Measurements from ENCODE around the gene MRPS9. TPM values are rescaled to one million over a fixed set of nuclear protein-coding genes. Genes with fewer than 3 reads are reported as not detected.

Gene MRPS9
- total RNA-seq, 1 experiment from 2014 or later = 49.7 TPM

DNA sequence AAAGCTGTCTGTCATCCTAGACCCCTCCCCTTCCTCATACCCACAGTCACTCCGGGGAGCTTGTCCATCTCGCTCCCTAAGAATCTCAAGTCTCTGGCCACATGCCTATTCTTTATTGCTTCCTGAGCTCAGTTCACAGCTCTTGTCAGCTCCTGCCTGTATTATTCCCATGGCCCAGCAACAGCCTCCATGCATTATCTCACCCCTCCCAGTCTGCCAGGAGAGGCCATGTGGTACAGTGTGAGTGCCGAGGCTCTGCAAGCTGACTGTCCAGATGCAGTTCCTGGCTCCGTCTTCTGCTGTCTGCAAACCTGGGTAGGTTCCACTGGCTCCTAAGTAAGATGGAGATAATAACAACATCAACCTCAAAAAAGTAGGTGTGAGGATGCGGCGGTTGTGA lies 79.7 kb downstream of the MRPS9 start:
- Histone ChIP-seq H3K27me3 (ENCODE audit: insufficient read depth, low read length) (no peaks in the 10 kb centered on the region), H3K4me1 (ENCODE audit: control insufficient read depth in 1 of 2, insufficient read depth in 2 of 2, low read length in 2 of 2) (no peaks in the 10 kb centered on the region), H3K4me2 (ENCODE audit: low read length) (no peak overlapping the region), H3K9ac (ENCODE audit: low read length) (no peak overlapping the region), H3K9me2 (ENCODE audit: insufficient read depth) (no peaks in the 10 kb centered on the region), H3K4me3 (replicated peaks in 1 of 2; ENCODE audit: low read depth in 1 of 2, low read length in 2 of 2) (no peak overlapping the region), H4K20me1 (ENCODE audit: insufficient read depth) (no peaks in the 10 kb centered on the region), H3K79me2 (ENCODE audit: insufficient read depth, low read length) (no peaks in the 10 kb centered on the region), H3K9me3 (ENCODE audit: control insufficient read depth in 1 of 2, insufficient read depth in 1 of 2, low read depth in 1 of 2, low read length in 2 of 2) (no peaks in the 10 kb centered on the region), H3K36me3 (ENCODE audit: control insufficient read depth in 1 of 2, insufficient read depth in 2 of 2, low read length in 2 of 2) (no peaks in the 10 kb centered on the region), H2AFZ (ENCODE audit: low read depth, low read length, poor library complexity, severe bottlenecking) (no peak overlapping the region), H3K27ac (ENCODE audit: low read depth, low read length) (no peak overlapping the region)
- no TSS peak for BruUV-seq (replicated peaks)
- no peak for DNase-seq (ENCODE audit: low read depth, low spot score)
- intact Hi-C loops (cut with micrococcal nuclease) = loop anchor here (10.0 kb wide), 1 partner anchor 427 kb away; no protein-coding TSS in a partner anchor
- TF ChIP-seq SIN3A (IDR thresholded peaks at IDR 0.05; ENCODE audit: low read depth) = no peak
- no peak for TF ChIP-seq POLR2A (IDR thresholded peaks at IDR 0.05; ENCODE audit: borderline replicate concordance, extremely low read depth, insufficient read depth, insufficient read length)
- no peak for TF ChIP-seq SP1 (IDR thresholded peaks at IDR 0.05; ENCODE audit: low read depth)
- TF ChIP-seq, protein P1, sequence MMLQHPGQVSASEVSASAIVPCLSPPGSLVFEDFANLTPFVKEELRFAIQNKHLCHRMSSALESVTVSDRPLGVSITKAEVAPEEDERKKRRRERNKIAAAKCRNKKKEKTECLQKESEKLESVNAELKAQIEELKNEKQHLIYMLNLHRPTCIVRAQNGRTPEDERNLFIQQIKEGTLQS (IDR thresholded peaks at IDR 0.05) = no peak
- TF ChIP-seq YY1 (IDR thresholded peaks at IDR 0.05; ENCODE audit: extremely low read depth, insufficient replicate concordance, low read depth, low read length) = no peak
- TF ChIP-seq EGR1 (IDR thresholded peaks at IDR 0.05; ENCODE audit: low read depth) = no peak
- no peak for TF ChIP-seq TCF7L2 (IDR thresholded peaks at IDR 0.05; ENCODE audit: borderline replicate concordance, extremely low read depth, insufficient read depth, insufficient read length)
- TF ChIP-seq REST (IDR thresholded peaks at IDR 0.05; ENCODE audit: low read depth) = no peak
- TF ChIP-seq ZBTB33 (IDR thresholded peaks at IDR 0.05; ENCODE audit: extremely low read depth, insufficient replicate concordance, low read length) = no peak
- TF ChIP-seq MAX (IDR thresholded peaks at IDR 0.05) = no peak
- TF ChIP-seq SRF (IDR thresholded peaks at IDR 0.05; ENCODE audit: low read depth) = no peak
- TF ChIP-seq EZH2 (IDR thresholded peaks at IDR 0.05) = no peak
- no peak for TF ChIP-seq EZH2phosphoT487 (IDR thresholded peaks at IDR 0.05; ENCODE audit: borderline replicate concordance)
- no peak for TF ChIP-seq ZNF274 (IDR thresholded peaks at IDR 0.05; ENCODE audit: low read depth, low read length)
- TF ChIP-seq JUND (IDR thresholded peaks at IDR 0.05) = no peak
- no peak for TF ChIP-seq ZFX (IDR thresholded peaks at IDR 0.05)
- TF ChIP-seq ELF1 (IDR thresholded peaks at IDR 0.05; ENCODE audit: borderline replicate concordance, low read depth) = no peak
- TF ChIP-seq, protein P2, sequence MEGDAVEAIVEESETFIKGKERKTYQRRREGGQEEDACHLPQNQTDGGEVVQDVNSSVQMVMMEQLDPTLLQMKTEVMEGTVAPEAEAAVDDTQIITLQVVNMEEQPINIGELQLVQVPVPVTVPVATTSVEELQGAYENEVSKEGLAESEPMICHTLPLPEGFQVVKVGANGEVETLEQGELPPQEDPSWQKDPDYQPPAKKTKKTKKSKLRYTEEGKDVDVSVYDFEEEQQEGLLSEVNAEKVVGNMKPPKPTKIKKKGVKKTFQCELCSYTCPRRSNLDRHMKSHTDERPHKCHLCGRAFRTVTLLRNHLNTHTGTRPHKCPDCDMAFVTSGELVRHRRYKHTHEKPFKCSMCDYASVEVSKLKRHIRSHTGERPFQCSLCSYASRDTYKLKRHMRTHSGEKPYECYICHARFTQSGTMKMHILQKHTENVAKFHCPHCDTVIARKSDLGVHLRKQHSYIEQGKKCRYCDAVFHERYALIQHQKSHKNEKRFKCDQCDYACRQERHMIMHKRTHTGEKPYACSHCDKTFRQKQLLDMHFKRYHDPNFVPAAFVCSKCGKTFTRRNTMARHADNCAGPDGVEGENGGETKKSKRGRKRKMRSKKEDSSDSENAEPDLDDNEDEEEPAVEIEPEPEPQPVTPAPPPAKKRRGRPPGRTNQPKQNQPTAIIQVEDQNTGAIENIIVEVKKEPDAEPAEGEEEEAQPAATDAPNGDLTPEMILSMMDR (IDR thresholded peaks at IDR 0.05 in 2 of 3, conservative IDR thresholded peaks at IDR 0.05 in 1 of 3; ENCODE audit: borderline replicate concordance in 1 of 3, insufficient read depth in 1 of 3, low read depth in 2 of 3, low read length in 2 of 3) = no peak
- ChIA-PET POLR2A (interaction anchor here (1.1 kb wide), 1 partner anchor 118 kb away, joined by 3 read pairs; no protein-coding TSS in a partner anchor), RAD21 (ENCODE audit: low non-redundant PET in 1 of 2, low total read pairs in 2 of 2, uncharacterized antibody in 2 of 2, unreplicated experiment in 2 of 2) (no interaction called here), CTCF (interaction anchor here (0.6 to 6.1 kb wide), 2 partner anchors 33 to 119 kb away, joined by 3 to 107 read pairs; no protein-coding TSS in a partner anchor)
- no peak for ATAC-seq
